Right lung (tissue), 5 donors: Measurements from ENCODE around the gene SSC5D. TPM values are rescaled to one million over a fixed set of nuclear protein-coding genes. Genes with fewer than 3 reads are reported as not detected.

ENCODE experiments used
- DNase-seq, 2 donors: peaks; one replicate each; pipeline ENCODE4 v3.0.0-alpha.2; 2013
- polyA plus RNA-seq, 5 donors: library from polyadenylated mRNA; unstranded; fragments of 120-200 nt; gene quantifications; one replicate each; pipeline versions ENCODE4 v1.2.1 to v1.2.3, GENCODE V29; 2013; ENCODE audit warnings: inconsistent platforms in 1 of 5, low replicate concordance in 1 of 5; ENCODE audit not compliant: insufficient read length in 5 of 5, insufficient read depth in 1 of 5

Gene SSC5D
- polyA plus RNA-seq, 5 donors: 3.1 to 15.6 (median 8.8) TPM

GRCh38 chr19:55554741-55555152 lies 66.5 kb downstream of the SSC5D start:
- DNase-seq: no peak

- no peak for DNase-seq
Observed at GRCh38 chr19:55559684-55560083, 71.4 kb downstream of the SSC5D start.

- no peak for DNase-seq
Observed at GRCh38 chr19:55563261-55563690, 75.0 kb downstream of the SSC5D start.

GRCh38 chr19:55566823-55567222 lies 78.6 kb downstream of the SSC5D start:
- no peak for DNase-seq

- DNase-seq: no peak
Observed at GRCh38 chr19:55567708-55568328, 79.6 kb downstream of the SSC5D start.

Other genes with a start within 250 kb of the SSC5D start
- gene PPP6R1, start 229.4 kb upstream of the SSC5D start, polyA plus RNA-seq: 10 to 100 TPM; 28.8 to 46.0 (median 35.3) TPM
- gene HSPBP1, start 208.3 kb upstream of the SSC5D start, polyA plus RNA-seq: 10 to 100 TPM; 20.9 to 50.7 (median 28.5) TPM
- gene BRSK1, start 204.4 kb upstream of the SSC5D start, polyA plus RNA-seq: 10 to 100 TPM; 10.2 to 20.8 (median 15.7) TPM
- under 1 TPM; 0.56 to 0.83 (median 0.64) TPM for gene TMEM150B, start 163.1 kb upstream of the SSC5D start, polyA plus RNA-seq
- gene KMT5C, start 148.6 kb upstream of the SSC5D start, polyA plus RNA-seq: 10 to 100 TPM; 16.0 to 30.0 (median 22.8) TPM
- 1 to 10 TPM in 1 of 5 donors, under 1 TPM in 4; 0.14 to 1.4 (median 0.35) TPM for gene COX6B2, start 133.7 kb upstream of the SSC5D start, polyA plus RNA-seq
- gene GARIN5B, start 125.2 kb upstream of the SSC5D start, polyA plus RNA-seq: under 1 TPM in 2 of 5 donors, not detected in 3; 0.04 to 0.06 TPM
- under 1 TPM; 0.26 to 0.76 (median 0.49) TPM for gene IL11, start 118.0 kb upstream of the SSC5D start, polyA plus RNA-seq
- 10 to 100 TPM in 2 of 5 donors, 1 to 10 TPM in 2, under 1 TPM in 1; 0.93 to 13.6 (median 6.6) TPM for gene TMEM190, start 111.6 kb upstream of the SSC5D start, polyA plus RNA-seq
- 1 to 10 TPM in 2 of 5 donors, under 1 TPM in 3; 0.23 to 2.3 (median 0.77) TPM for gene TMEM238, start 104.1 kb upstream of the SSC5D start, polyA plus RNA-seq
- gene RPL28, start 102.5 kb upstream of the SSC5D start, polyA plus RNA-seq: 1,000 to 10,000 TPM in 4 of 5 donors, 100 to 1,000 TPM in 1; 947 to 1,993 (median 1,238) TPM
- gene UBE2S, start 80.6 kb upstream of the SSC5D start, polyA plus RNA-seq: 10 to 100 TPM; 32.8 to 53.3 (median 35.3) TPM
- under 1 TPM; 0.16 to 0.23 (median 0.18) TPM for gene SHISA7, start 45.1 kb upstream of the SSC5D start, polyA plus RNA-seq
- 10 to 100 TPM; 21.5 to 53.9 (median 25.7) TPM for gene ISOC2, start 26.8 kb upstream of the SSC5D start, polyA plus RNA-seq
- gene C19orf85, start 23.7 kb upstream of the SSC5D start, polyA plus RNA-seq: not detected
- gene ZNF628, start 11.8 kb upstream of the SSC5D start, polyA plus RNA-seq: 1 to 10 TPM; 2.0 to 7.0 (median 2.2) TPM
- gene NAT14, start 3.2 kb upstream of the SSC5D start, polyA plus RNA-seq: 10 to 100 TPM; 28.6 to 60.8 (median 42.3) TPM
- gene SBK2, start 48.7 kb downstream of the SSC5D start, polyA plus RNA-seq: under 1 TPM in 1 of 5 donors, not detected in 4; 0.41 TPM
- 1 to 10 TPM in 1 of 5 donors, under 1 TPM in 4; 0.55 to 1.2 (median 0.73) TPM for gene SBK3, start 57.1 kb downstream of the SSC5D start, polyA plus RNA-seq
- 10 to 100 TPM in 4 of 5 donors, 1 to 10 TPM in 1; 10.0 to 20.2 (median 13.7) TPM for gene ZNF579, start 92.4 kb downstream of the SSC5D start, polyA plus RNA-seq
- gene FIZ1, start 111.1 kb downstream of the SSC5D start, polyA plus RNA-seq: 10 to 100 TPM; 16.3 to 24.9 (median 19.1) TPM
- gene ZNF524, start 111.9 kb downstream of the SSC5D start, polyA plus RNA-seq: 10 to 100 TPM in 1 of 5 donors, 1 to 10 TPM in 4; 6.0 to 11.8 (median 6.1) TPM
- gene ZNF865, start 117.2 kb downstream of the SSC5D start, polyA plus RNA-seq: 10 to 100 TPM in 1 of 5 donors, 1 to 10 TPM in 4; 5.3 to 15.5 (median 7.9) TPM
- gene ZNF784, start 136.1 kb downstream of the SSC5D start, polyA plus RNA-seq: 10 to 100 TPM in 1 of 5 donors, 1 to 10 TPM in 4; 7.8 to 11.6 (median 8.8) TPM
- gene ZNF580, start 152.6 kb downstream of the SSC5D start, polyA plus RNA-seq: 10 to 100 TPM; 32.1 to 56.3 (median 38.3) TPM
- 10 to 100 TPM; 23.0 to 36.0 (median 29.5) TPM for gene ZNF581, start 155.2 kb downstream of the SSC5D start, polyA plus RNA-seq
- gene CCDC106, start 159.8 kb downstream of the SSC5D start, polyA plus RNA-seq: 10 to 100 TPM; 11.2 to 19.3 (median 13.7) TPM
- gene U2AF2, start 166.6 kb downstream of the SSC5D start, polyA plus RNA-seq: 100 to 1,000 TPM; 137 to 222 (median 182) TPM
- 100 to 1,000 TPM in 1 of 5 donors, 10 to 100 TPM in 4; 57.6 to 140 (median 75.7) TPM for gene EPN1, start 186.8 kb downstream of the SSC5D start, polyA plus RNA-seq
- gene NLRP9, start 250.0 kb downstream of the SSC5D start, polyA plus RNA-seq: under 1 TPM in 1 of 5 donors, not detected in 4; 0.06 TPM